IPS-20b (cell line): ENCODE data around the gene FAM131A.

ENCODE experiments used
- H3K27ac ChIP-seq: one replicate; pipeline ENCODE4 v1.5.1; 2013; ENCODE audit warnings: low read length
- H3K27me3 ChIP-seq: 2 replicates; pipeline ENCODE4 v1.6.1; 2013; ENCODE audit warnings: mild to moderate bottlenecking, low read length, inconsistent platforms; ENCODE audit not compliant: insufficient read depth
- H3K36me3 ChIP-seq: 2 replicates; pipeline ENCODE4 v1.6.1; 2013; ENCODE audit warnings: low read depth, mild to moderate bottlenecking, inconsistent platforms, low read length, moderate library complexity; ENCODE audit not compliant: insufficient read depth
- H3K4me1 ChIP-seq: 2 replicates; pipeline ENCODE4 v1.6.1; 2013; ENCODE audit warnings: mild to moderate bottlenecking, control low read depth, inconsistent platforms, low read length, moderate library complexity; ENCODE audit not compliant: insufficient read depth
- H3K4me3 ChIP-seq: 2 replicates; pipeline ENCODE4 v1.5.1; 2013; ENCODE audit warnings: mild to moderate bottlenecking, low read length, inconsistent platforms
- H3K9ac ChIP-seq: 2 replicates; pipeline ENCODE4 v1.6.1; 2013; ENCODE audit warnings: low read depth, mild to moderate bottlenecking, inconsistent platforms, low read length, moderate library complexity
- H3K9me3 ChIP-seq: 2 replicates; pipeline ENCODE4 v1.6.1; 2013; ENCODE audit warnings: mild to moderate bottlenecking, low read depth, low read length, inconsistent platforms; ENCODE audit not compliant: insufficient read depth

FAM131A gene

DNA sequence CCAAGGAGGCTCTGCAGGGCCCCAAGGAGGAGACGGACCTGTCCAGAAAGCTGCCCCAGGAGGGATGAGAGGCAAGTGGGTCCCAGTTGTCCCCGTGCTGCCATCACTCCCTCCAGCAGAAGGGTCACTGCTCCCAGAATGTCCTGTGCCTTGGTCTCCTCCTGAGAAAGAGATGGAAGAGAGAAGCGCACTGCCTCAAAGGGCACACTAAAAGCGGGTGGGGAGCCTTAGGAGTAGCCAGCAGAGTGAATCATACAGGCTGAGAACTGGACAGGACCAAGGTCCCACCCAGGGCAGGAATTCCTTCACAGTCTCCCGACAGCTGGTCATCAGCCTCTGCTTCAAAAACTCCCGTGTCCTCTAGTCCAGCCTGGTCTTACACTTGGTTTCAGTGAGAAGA lies 36.0 kb downstream of the FAM131A start:
- Histone ChIP-seq H3K4me3 (no peak overlapping the region), H3K27me3 (peaks cover 24% of the 10 kb centered on the region), H3K36me3 (peaks cover 14% of the 10 kb centered on the region), H3K4me1 (peaks cover 23% of the 10 kb centered on the region), H3K9ac (no peak overlapping the region), H3K27ac (no peak overlapping the region), H3K9me3 (no peaks in the 10 kb centered on the region)

- Histone ChIP-seq H3K9ac (no peak overlapping the region), H3K27ac (no peak overlapping the region), H3K27me3 (peaks cover 41% of the 10 kb centered on the region), H3K4me1 (peaks cover 25% of the 10 kb centered on the region; the same call in 1 of the 2 replicates), H3K36me3 (no peaks in the 10 kb centered on the region), H3K4me3 (no peak overlapping the region), H3K9me3 (no peaks in the 10 kb centered on the region; the same call in 1 of the 2 replicates)
These were observed 38.5 kb downstream of the FAM131A start for GRCh38 chr3:184375747-184376461.

DNA sequence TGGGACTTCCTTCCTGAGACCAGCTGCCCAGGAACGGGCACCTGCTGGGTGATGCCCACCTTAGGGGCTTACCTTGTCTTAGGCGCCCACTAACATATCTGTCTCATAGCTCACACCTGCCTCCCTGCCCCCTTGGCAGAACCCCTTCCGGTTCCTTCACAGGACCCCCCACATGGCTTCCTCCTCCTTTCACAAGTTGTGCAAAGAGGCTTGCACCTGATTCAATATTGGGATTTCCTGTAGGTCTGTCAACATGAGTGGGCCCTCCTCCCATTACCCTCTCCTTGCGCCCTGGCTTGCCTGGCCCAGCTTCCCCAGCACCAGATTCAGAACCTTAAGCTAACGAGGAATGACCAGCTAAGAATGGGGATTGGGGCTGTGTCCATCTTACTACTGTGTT lies 40.0 kb downstream of the FAM131A start:
- Histone ChIP-seq H3K4me1 (peaks cover 19% of the 10 kb centered on the region; the same call in 1 of the 2 replicates), H3K27me3 (peaks cover 56% of the 10 kb centered on the region), H3K9me3 (no peaks in the 10 kb centered on the region; the same call in 1 of the 2 replicates), H3K27ac (no peak overlapping the region), H3K4me3 (peak overlapping the region; percentile 23; the same call in 1 of the 2 replicates), H3K9ac (no peak overlapping the region), H3K36me3 (no peaks in the 10 kb centered on the region)

DNA sequence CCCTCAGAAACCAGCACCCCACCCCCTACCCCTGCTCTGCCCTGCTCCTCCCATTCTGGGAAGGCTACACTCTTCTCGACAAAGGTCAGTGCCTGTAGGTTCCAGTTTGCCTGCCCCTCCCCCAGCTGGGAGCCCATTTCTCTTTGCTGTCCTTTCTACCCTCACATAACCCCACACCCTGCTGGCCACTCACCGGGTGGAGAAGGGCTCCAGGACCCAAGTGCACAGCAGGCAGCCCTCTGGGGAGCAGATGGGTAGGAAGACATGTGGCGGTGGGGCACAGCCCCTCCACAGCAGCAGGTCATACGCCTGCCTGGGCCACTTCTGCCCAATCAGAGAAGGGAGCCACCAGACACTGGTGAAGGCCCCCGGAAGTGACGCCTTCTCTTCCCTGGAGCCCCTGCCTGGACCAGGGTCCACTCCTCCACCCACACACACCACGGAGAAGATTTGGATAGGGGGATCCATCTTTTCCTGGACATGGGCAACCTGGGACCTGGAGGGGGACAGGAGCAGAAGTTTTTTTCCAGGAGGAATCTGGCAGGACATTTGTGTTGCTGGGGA lies 40.6 kb downstream of the FAM131A start, which contains the start of gene THPO:
TSS of gene THPO (minus strand) at position 326 of the 564 bp plus-strand sequence. CDS start 1,948 bp downstream, outside the sequence.
- Histone ChIP-seq H3K4me1 (peaks cover 19% of the 10 kb centered on the region; the same call in 1 of the 2 replicates), H3K9ac (no peak within 1 kb of the TSS), H3K27ac (no peak within 1 kb of the TSS), H3K27me3 (peaks cover 62% of the 10 kb centered on the region), H3K4me3 (peak within 1 kb of the TSS; percentile 55), H3K36me3 (no peaks in the 10 kb centered on the region), H3K9me3 (no peaks in the 10 kb centered on the region; the same call in 1 of the 2 replicates)

DNA sequence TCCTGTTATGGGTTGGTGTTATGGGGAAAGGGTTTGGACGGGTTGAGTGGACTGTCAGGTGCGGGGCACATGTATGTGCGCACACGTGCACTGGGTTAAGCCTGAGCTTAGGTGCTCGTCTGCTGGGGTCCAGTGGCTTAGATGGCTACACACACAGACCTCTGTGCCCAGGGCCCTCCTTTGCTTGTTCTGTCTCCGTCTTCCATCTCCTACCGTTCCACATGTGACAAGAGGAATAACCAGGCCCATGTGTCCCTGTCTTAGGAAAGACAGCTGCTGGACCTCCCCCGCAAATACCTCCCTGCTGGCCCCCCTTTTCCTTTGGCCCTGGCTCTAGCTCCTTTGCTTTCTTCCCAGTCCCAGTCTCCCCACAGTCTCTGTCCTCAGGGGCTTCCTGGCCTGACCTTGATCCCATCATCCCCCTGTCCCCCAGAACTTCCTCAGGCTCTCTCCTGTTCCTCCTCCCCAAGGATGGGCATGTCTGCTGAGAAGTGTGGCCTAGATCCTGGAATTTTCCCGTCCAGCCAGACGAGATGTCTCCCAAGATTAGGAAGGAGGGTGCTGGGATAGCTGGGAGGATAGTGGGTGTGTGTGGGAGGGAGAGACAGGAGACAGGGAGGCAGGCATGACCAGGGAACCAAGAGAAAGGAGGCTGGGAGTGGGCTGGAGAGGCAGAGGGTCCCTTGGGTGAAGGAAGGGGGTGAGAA lies 41.4 kb downstream of the FAM131A start:
- Histone ChIP-seq H3K4me1 (peaks cover 19% of the 10 kb centered on the region; the same call in 1 of the 2 replicates), H3K4me3 (peak overlapping the region; percentile 55), H3K27me3 (peaks cover 68% of the 10 kb centered on the region), H3K9me3 (no peaks in the 10 kb centered on the region; the same call in 1 of the 2 replicates), H3K27ac (no peak overlapping the region), H3K9ac (no peak overlapping the region), H3K36me3 (no peaks in the 10 kb centered on the region)

DNA sequence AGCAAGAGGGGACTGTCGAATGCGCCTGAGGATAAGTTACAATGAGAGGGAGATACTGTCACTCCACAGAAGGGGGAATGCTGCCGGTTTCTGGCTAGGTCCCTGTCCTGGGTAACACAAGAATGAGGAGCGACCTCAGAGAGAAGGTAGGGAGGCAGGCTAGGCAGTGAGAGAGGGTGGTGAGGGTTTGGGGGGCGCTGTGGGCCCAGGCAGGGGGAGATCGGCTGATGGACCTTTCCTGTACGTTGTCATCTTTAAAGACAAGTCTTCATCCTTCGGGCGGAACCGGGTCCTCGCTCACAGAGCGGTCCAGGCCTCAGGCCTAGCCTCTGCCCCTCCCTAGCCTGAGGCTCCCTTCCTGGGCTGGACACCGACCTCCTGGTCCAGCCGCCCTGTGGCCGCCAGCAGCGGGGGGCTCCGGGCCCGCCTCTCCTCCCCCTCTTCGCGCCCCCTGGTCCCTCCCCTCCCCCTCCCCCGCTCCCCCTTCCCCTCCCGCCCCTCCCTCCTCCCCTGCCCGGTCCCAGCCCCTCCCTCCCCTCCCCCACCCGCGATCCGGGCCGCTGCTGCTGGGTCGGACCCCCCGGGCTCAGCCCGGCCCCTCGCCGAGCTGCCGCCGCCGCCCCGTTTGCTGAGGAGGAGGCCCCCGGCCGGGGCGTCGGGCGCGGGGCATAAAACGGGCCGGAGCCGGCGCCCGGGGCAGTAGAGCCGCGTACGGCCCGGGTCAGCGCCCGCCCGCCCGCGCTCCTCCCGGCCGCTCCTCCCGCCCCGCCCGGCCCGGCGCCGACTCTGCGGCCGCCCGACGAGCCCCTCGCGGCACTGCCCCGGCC lies 42.2 kb downstream of the FAM131A start, which contains the start of gene CHRD:
TSS of gene CHRD (plus strand) at position 697 of the 827 bp plus-strand sequence. CDS start 265 bp downstream, outside the sequence.
- Histone ChIP-seq H3K27ac (no peak within 1 kb of the TSS), H3K27me3 (peaks cover 71% of the 10 kb centered on the region), H3K4me3 (peak within 1 kb of the TSS; percentile 65), H3K4me1 (peaks cover 19% of the 10 kb centered on the region; the same call in 1 of the 2 replicates), H3K9me3 (no peaks in the 10 kb centered on the region; the same call in 1 of the 2 replicates), H3K9ac (no peak within 1 kb of the TSS), H3K36me3 (no peaks in the 10 kb centered on the region)

DNA sequence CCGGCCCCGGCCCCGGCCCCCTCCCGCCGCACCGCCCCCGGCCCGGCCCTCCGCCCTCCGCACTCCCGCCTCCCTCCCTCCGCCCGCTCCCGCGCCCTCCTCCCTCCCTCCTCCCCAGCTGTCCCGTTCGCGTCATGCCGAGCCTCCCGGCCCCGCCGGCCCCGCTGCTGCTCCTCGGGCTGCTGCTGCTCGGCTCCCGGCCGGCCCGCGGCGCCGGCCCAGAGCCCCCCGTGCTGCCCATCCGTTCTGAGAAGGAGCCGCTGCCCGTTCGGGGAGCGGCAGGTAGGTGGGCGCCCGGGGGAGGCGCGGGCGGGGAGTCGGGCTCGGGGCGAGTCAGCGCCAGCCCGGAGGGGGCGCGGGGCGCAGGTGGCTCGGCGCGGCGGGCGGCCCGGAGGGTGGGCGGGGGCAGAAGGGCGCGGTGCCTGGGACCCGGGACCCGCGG lies 42.8 kb downstream of the FAM131A start:
- Histone ChIP-seq H3K4me1 (peaks cover 19% of the 10 kb centered on the region; the same call in 1 of the 2 replicates), H3K4me3 (peak overlapping the region; percentile 65; the same call in 1 of the 2 replicates), H3K36me3 (no peaks in the 10 kb centered on the region), H3K9ac (no peak overlapping the region), H3K27ac (no peak overlapping the region), H3K27me3 (peaks cover 68% of the 10 kb centered on the region), H3K9me3 (no peaks in the 10 kb centered on the region; the same call in 1 of the 2 replicates)

DNA sequence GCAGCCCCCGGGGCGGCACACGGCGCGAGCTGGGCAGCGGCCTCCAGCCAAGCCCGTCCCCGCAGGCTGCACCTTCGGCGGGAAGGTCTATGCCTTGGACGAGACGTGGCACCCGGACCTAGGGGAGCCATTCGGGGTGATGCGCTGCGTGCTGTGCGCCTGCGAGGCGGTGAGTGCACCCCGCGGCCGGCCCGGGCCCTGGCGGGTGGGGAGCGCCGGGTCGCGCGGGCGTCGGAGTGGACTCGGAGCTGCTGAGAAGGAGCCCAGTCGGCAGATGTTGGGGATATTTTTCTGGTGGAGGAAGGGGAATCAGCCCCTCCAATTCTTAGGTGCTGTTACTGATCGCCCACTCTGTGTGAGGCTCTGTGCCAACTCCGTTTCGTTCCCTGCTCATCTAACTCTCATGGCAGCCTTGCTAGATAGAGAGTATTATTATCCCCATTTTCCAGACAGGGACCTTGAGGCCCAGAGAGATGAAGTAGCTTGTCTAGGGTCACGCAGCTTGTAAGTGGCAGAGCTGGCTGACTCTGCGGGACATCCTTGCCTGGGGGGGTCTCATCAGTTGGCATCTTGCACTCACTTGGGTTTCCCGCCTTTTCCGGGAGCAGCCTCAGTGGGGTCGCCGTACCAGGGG lies 43.3 kb downstream of the FAM131A start:
- H3K9me3 ChIP-seq = no peaks in the 10 kb centered on the region; the same call in 1 of the 2 replicates
- H3K4me3 ChIP-seq = peak overlapping the region; percentile 65
- no peak overlapping the region for H3K9ac ChIP-seq
- peaks cover 19% of the 10 kb centered on the region; the same call in 1 of the 2 replicates for H3K4me1 ChIP-seq
- peaks cover 63% of the 10 kb centered on the region for H3K27me3 ChIP-seq
- no peak overlapping the region for H3K27ac ChIP-seq
- H3K36me3 ChIP-seq = no peaks in the 10 kb centered on the region

GRCh38 chr3:184381261-184382224 lies 44.1 kb downstream of the FAM131A start:
- peaks cover 62% of the 10 kb centered on the region for H3K27me3 ChIP-seq
- H3K4me3 ChIP-seq = peak overlapping the region; percentile 65; the same call in 1 of the 2 replicates

More at GRCh38 chr3:184381261-184382224, 44.1 kb downstream of the FAM131A start:
- Histone ChIP-seq H3K9me3 (no peaks in the 10 kb centered on the region; the same call in 1 of the 2 replicates), H3K9ac (no peak overlapping the region), H3K36me3 (no peaks in the 10 kb centered on the region), H3K4me1 (peaks cover 19% of the 10 kb centered on the region; the same call in 1 of the 2 replicates), H3K27ac (no peak overlapping the region)
